NOMO-1 treated with DMSO at 0.1 percent for 48 hours (cell line): ENCODE measurements around the gene NSMCE1.

Experiments
- DNase-seq: peaks from one replicate; lab custom pipeline; 2025; ENCODE audit not compliant: unreplicated experiment; lab: John Stamatoyannopoulos, UW

Gene NSMCE1

GRCh38 chr16:27198451-27199234 is 69.9 kb downstream of the NSMCE1 start:
- no peak for DNase-seq

DNA sequence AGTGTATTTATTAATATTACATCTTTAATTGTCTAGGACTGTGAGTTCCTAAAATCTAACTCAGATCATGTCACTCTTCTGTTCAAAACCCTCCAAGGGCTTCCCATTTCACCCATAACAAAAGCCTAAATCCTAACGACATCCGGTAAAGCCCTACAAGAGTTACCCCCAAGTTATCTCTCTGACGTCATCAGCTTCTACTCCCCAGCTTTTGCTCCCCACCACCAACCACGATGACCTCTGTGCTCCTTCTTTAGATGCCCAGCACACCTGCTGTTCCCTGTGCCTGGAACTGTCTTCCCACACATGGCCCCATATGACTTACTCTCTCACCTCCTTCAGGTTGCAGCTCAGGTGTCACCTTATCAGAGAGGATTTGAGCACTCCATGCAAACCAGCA is 71.6 kb downstream of the NSMCE1 start:
- no peak for DNase-seq

DNA sequence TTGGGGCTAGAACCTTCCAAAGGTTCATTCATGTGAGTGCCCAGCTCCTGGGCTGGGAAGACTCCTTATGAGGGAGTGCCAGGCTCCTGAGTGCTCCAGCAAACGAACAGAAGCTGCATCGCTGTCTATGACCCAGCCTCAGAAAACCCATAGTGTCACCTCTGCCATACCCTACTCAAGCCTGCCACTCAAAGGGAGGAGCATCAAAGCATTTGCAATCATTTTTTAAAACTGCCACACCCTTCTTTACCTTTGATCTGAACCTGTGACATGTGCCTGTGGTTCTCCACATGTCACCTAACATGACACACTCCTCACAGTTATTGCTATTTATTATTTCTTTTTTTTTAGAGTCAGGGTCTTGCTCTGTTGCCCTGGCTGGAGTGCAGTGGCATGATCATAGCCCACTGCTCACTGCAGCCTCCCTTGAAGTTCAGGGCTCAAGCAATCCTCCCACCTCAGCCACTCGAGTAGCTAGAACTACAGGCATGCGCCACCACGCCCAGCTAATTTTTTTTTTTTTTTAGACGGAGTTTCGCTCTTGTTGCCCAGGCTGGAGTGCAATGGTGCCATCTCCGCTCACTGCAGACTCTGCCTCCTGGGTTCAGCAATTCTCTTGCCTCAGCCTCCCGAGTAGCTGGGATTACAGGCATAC is 72.5 kb downstream of the NSMCE1 start:
- no peak for DNase-seq

GRCh38 chr16:27195076-27195741 is 73.4 kb downstream of the NSMCE1 start:
- no peak for DNase-seq

- DNase-seq, result no peak
These were observed 75.1 kb downstream of the NSMCE1 start for GRCh38 chr16:27193300-27193990.

GRCh38 chr16:27191352-27191924 is 77.1 kb downstream of the NSMCE1 start:
- DNase-seq, result no peak

DNA sequence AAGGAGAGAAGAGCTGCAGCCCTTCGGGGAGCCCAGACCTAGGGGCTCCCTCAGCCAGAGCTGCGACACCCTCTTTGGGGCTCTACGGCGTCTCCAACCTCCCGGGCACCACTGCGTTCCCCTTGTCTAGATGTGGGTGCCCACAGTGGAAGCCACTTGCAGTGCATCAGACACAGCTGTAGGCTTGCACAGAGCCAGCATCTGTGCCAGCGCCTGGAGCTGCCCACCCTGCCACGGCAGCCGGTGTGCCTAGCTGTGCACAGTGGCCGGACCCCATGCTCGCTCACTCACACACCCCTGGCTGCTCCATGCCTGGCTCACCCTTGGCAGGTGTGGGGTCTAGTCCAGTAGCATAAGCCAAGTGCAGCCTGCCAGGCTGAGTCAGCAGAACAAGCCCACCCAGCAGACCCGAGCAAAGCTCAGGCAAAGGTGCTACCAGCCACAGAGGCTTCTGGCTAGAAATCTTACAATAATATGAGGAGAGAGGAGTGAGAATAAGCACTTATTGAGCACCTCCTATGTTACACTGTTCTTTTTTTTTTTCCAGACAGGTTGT is 78.2 kb downstream of the NSMCE1 start:
- DNase-seq, result no peak

- DNase-seq, result no peak
These were observed 79.1 kb downstream of the NSMCE1 start for GRCh38 chr16:27189335-27189972.

GRCh38 chr16:27188633-27189032 is 79.9 kb downstream of the NSMCE1 start:
- no peak for DNase-seq

DNA sequence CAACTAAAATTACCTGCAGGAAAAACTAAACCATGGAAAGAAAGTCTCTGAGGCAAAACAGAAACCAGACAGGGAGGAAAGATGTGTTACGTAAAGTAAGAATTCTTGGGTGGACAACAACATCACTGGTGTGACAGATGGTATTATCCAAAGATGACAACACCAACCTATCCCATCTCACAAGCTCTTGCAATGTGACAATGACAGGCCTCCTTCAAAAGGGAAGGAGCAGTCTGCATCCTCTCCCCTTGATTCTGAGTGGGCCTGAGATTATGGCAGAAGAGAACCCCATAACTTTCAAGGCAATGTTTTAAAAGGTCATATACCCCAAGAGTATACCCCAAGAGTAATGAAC is 82.8 kb downstream of the NSMCE1 start:
- no peak for DNase-seq

- no peak for DNase-seq
These were observed 85.6 kb downstream of the NSMCE1 start for GRCh38 chr16:27182906-27183405.

GRCh38 chr16:27181019-27181790 is 87.4 kb downstream of the NSMCE1 start:
- no peak for DNase-seq

GRCh38 chr16:27179500-27180072 is 89.0 kb downstream of the NSMCE1 start:
- DNase-seq, result peak; percentile 91

- no peak for DNase-seq
These were observed 91.4 kb downstream of the NSMCE1 start for GRCh38 chr16:27177031-27177774.

DNA sequence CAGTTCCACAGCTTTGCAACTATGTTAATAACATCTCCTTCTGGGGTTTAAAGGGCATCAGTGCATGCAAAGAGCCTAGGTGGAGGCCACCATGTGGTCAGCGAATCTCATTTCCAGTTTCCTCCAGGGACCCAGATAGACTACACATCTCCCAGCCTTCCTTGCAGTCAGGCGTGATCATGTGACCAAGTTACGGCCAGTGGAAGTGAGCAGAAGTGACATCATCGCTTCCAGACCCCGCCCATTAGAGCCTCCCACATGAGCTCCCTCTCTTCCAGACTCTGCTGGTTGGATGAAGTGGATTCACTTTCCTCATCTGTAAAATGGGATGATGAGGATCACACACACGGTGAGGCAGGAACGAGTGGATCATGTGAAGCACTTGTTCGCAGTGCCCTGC is 92.7 kb downstream of the NSMCE1 start:
- DNase-seq, result no peak
